NCI-H526 treated with DMSO at 0.1 percent for 48 hours (cell line): ENCODE measurements around the gene GSAP.
"Not testable (repeated sequence)": the region's sequence is repeated elsewhere in the genome, so short reads cannot be mapped to it uniquely, and the experiment has no call there.

Source experiments
- DNase-seq: peaks from one replicate; lab custom pipeline; 2025; lab: John Stamatoyannopoulos, UW

GSAP gene

DNA sequence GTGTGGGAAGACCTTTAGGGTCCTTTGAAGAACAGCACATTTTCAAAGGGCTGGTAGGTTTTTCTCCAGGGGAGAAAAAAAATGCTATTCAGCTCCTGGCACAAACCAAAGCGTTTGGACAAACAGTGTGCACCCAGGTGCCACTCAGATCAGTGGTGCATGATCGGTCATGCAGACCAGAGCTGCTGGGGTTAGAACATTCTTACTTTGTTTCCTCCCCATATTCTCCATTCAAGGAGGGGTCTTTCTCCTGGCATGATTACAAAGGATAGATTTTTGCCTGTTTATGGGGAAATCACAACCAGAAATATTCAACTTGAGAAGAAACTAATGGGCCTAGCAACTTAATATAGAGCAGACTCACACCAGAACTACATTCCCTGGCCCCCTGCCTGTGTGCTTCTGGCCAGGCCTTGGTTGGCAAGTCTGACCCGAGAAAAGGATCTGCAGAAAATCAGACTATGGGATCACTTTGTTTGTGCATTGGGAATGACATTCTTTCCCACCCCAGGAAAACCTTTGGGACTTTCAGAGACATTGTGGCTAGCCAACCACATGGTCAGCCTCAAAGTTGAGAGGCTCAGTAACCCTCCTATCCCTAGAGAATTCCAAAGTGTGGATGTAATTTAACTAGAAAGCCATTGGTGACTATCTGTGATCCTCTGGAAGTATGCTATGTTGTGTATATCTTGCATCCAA lies 134.2 kb downstream of the GSAP start:
- no peak for DNase-seq

DNA sequence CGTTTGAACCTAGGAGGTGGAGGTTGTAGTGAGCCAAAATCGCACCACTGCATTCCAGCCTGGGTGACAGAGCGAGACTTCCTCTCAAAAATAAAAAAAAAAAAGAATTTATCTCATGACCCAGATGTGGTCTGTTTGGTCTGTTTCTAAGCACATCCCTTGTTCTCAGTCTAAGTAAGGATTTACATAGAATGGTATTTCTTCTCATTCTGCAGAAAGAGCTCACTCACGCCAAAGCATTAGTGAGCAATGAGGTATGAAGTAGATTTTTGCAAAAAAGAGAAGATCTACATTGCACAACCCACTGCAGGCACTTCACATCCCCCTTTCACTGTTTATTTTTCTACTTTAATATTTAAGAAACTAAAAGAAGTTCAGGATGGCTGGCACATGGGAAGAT lies 140.0 kb downstream of the GSAP start:
- DNase-seq, result no peak

DNA sequence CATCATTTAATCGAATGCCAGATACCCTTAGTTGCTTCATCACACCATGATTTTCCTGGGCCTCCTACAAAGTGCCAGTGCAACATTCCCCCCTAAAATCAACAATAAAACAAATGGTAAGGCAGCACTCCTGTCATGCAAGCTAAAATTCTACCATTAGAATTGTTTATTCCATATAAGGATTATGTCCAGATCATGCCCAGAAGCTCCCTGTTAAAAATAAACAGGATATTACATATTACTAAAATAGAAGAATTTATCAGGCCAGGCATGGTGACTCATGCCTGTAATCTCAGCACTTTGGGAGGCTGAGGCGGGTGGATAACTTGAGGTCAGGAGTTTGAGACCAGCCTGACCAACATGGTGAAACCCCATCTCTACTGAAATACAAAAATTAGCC lies 140.5 kb downstream of the GSAP start:
- not testable (repeated sequence) for DNase-seq

DNA sequence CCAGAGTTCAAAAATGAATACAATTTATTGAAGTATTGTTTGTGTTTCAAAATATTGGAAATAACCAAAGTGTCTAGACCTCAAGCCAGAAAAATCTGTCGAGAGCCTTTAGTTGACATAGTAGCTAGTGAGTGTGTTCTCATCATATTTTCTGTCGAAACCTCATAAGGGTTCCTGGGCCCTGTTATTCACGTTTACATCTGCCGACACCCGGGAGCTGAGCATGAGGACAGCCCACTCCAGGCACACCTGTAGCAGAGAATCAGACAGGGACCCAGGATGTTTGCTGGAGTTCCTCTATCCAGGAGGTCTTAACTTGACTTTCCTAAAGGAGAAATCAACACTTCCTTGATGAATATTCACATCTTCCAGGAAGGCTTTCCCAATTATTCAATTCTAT lies 144.4 kb downstream of the GSAP start:
- DNase-seq, result no peak

DNA sequence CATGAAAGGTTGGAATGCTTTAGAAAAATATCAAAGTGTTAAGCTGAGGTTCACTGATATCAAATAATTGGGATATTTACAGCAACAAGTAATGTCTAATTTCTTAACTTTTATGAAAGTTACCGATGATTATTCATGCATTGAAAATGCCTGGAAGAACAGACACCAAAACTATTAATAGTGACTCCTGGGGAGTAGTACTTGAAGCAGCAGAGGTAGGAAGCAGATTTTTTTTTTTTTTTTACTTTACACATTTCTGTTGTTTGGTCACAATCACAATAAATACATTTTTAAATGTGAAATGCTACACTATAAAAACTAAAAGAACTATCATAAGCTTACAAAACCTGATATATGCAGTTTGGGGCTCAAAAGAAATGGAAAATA lies 146.1 kb downstream of the GSAP start:
- no peak for DNase-seq

DNA sequence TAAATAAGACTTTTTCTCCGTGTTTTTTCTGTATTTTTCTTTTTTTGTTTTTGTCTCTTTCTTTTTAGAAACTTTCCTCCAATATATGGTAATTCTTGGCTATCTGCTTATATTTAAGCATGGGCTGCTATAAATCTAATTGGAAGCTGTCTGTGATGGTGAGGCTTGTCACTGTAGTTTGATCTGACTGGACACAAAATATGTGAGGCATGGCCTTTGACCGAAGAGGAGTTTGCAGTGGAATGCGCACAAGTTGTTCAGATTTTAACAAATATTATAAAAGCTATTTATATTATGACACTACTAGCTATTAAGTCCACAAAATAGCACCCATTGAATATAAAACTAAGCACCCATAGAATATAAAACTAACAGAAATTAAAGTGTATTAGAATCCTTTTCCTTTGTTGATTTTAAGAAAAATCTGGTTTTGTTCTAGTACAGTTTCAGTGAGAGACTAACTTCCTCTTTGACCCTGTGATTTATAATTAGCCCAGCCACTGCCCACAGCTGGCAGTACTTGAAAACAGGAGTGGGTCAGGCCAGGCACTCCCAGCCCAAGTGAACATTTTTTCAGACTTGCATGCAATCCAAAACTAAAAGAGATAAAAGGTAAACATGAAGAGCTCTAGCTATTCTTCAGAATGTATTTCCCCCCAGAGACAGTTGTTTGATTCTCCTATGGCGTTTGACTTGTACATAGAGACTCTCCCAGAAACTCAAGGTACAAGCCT lies 146.6 kb downstream of the GSAP start:
- no peak for DNase-seq

DNA sequence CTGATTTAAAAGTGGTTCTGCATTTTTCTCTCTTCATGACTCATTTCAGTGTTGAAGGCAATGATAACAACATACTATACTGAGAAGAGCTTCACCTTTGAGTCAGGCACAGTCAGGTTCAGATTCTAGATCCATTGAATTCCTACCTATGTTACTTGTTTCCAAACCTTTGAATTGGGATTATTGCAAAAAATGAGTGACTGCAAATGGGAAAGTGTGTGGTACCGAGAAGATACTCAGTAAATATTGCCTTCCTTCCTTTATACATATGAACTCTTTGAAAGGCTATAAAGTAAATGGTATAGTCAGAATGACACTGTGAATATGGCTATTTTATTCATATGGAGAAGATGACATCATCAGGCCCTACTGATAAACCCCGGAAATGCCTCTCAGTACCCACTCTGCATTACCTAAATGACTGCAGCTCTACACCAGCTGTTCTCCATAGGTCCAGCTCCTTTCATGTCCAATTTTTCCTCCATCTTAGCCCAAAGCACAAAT lies 149.8 kb downstream of the GSAP start:
- DNase-seq, result no peak

DNA sequence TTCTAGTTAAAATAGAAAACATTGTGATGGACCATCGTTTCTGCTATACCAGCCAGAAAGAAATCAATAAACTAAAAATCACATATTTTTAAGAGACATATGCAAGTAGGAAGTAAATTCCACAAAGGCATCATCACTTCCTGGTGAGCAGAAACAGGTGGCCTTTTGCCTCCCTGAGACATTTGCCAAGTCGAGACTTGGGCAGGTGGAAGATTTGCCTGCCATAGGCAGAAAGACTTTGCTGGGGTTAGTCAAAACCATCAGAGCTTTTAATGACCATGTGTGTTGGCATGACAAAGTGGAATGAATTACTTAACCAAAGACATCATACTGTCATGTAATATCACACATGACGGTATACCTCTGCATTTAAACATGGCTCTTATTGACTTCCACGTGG lies 150.5 kb downstream of the GSAP start:
- no peak for DNase-seq

DNA sequence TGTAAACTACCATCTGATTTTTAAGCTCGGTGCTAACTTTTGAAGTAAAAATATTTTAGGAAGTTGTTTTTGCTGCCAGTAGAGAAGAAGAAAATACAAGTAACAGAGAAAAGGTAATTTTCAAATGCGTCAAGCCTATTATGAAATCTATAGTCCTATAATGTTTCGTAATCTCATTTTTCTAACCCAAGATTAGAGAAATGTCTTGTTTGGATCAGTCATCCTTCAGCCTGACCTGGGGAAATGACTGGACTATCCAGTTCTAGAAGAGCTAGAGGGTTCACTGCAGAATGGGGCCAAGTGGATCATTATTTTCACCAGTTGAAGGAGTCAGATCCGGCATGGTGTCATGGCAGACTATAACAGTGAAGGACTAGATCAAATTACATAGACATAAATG lies 153.8 kb downstream of the GSAP start:
- DNase-seq, result no peak
